K562 (cell line): ENCODE results near the gene SHF. TPM values are rescaled to one million over a fixed set of nuclear protein-coding genes. Genes with fewer than 3 reads are reported as not detected.

Experiments
- ATAC-seq: fragments of 200-7000 bp; cut with Tn5 transposase; 3 replicates; pipeline ENCODE4 v1.9.1; 2020; ENCODE audit warnings: moderate library complexity
- BruUV-seq: library from RNA; stranded (reverse); fragments of 400-500 nt; replicated peaks from 2 replicates; lab custom pipeline; 2021; lab: Mats Ljungman, UMichigan
- CTCF ChIA-PET: fragments of 300-600 bp; formaldehyde crosslinking; extraction: SDS; loops from one replicate; lab custom pipeline; 2021; ENCODE audit warnings: low intra/inter-chr PET ratio; lab: Yijun Ruan, JAX
- POLR2A ChIA-PET: fragments of 300-600, 350-650 bp; sonication (Branson Sonifier 250); formaldehyde crosslinking; extraction: SDS; loops from one replicate; lab custom pipeline; 2021; ENCODE audit warnings: antibody characterized with exemption, inconsistent platforms; lab: Yijun Ruan, JAX
- DNase-seq, 4 experiments: peaks; one replicate each; pipeline versions ENCODE4 v3.0.0 to v3.0.0-alpha.2; 2011 to 2018; ENCODE audit warnings: low spot score in 3 of 4, mixed read lengths in 3 of 4; ENCODE audit errors: extremely low read depth in 1 of 4
- FAIRE-seq: peaks from 2 replicates; lab custom pipeline; 2011; peaks lifted over from hg19 to GRCh38; lab: Jason Lieb, UNC
- H2AFZ ChIP-seq: 2 replicates; pipeline ENCODE4 v1.6.0; 2011; ENCODE audit warnings: low read depth, low read length, control low read depth, inconsistent platforms
- H3K27ac ChIP-seq: fragments of 200-600 bp; 3 replicates; pipeline ENCODE4 v1.8.0; 2011; ENCODE audit warnings: low read depth, mild to moderate bottlenecking, control low read depth, inconsistent platforms, low read length, moderate library complexity, mixed read lengths; ENCODE audit errors: extremely low read depth
- H3K27me3 ChIP-seq, 2 experiments: fragments of 300-600 bp in 1 of 2; 2 replicates in 1 of 2; 3 replicates in 1 of 2; pipeline versions ENCODE4 v1.6.0 to v1.8.0; 2011; ENCODE audit warnings: inconsistent platforms in 2 of 2, low read length in 2 of 2, mild to moderate bottlenecking in 1 of 2, mixed read lengths in 1 of 2, moderate library complexity in 1 of 2; ENCODE audit not compliant: control insufficient read depth in 2 of 2, insufficient read depth in 2 of 2
- H3K36me3 ChIP-seq: fragments of 300-600 bp; 3 replicates; pipeline ENCODE4 v1.8.0; 2011; ENCODE audit warnings: mild to moderate bottlenecking, low read length, inconsistent platforms; ENCODE audit not compliant: control insufficient read depth, insufficient read depth
- H3K4me1 ChIP-seq, 2 experiments: fragments of 200-600 bp in 1 of 2; replicated peaks in 1 of 2; 2 replicates in 1 of 2; 3 replicates in 1 of 2; pipeline versions ENCODE4 v1.5.1 to v1.8.0; 2011; ENCODE audit warnings: inconsistent platforms in 2 of 2, low read length in 2 of 2, mild to moderate bottlenecking in 1 of 2, mixed read lengths in 1 of 2, moderate library complexity in 1 of 2; ENCODE audit not compliant: control insufficient read depth in 2 of 2, insufficient read depth in 2 of 2
- H3K4me2 ChIP-seq: 2 replicates; pipeline ENCODE4 v1.6.1; 2011; ENCODE audit warnings: low read length, control low read depth, inconsistent platforms, mixed read lengths; ENCODE audit not compliant: insufficient read depth
- H3K4me3 ChIP-seq: fragments of 200-600 bp; sonication (generic), shearing (Covaris generic); 2 replicates; pipeline ENCODE4 v1.5.1; 2016; ENCODE audit warnings: control low read depth, inconsistent platforms
- H3K79me2 ChIP-seq: fragments of 200-600 bp; 3 replicates; pipeline ENCODE4 v1.8.0; 2011; ENCODE audit warnings: low read length, inconsistent platforms; ENCODE audit not compliant: control insufficient read depth, insufficient read depth
- H3K9ac ChIP-seq, 2 experiments: 2 replicates each; pipeline versions ENCODE4 v1.6.0 to v1.6.1; 2011; ENCODE audit warnings: low read depth in 2 of 2, low read length in 2 of 2, control low read depth in 1 of 2, inconsistent platforms in 1 of 2, mild to moderate bottlenecking in 1 of 2, mixed read lengths in 1 of 2; ENCODE audit not compliant: insufficient read depth in 1 of 2
- H3K9me1 ChIP-seq: one replicate; pipeline ENCODE4 v1.6.0; 2011; ENCODE audit warnings: inconsistent platforms, mild to moderate bottlenecking, low read length, moderate library complexity; ENCODE audit not compliant: control insufficient read depth, insufficient read depth
- H3K9me3 ChIP-seq: replicated peaks from 2 replicates; pipeline ENCODE4 v1.5.1; 2011; ENCODE audit warnings: low read depth, low read length, inconsistent platforms; ENCODE audit not compliant: control insufficient read depth, insufficient read depth
- H4K20me1 ChIP-seq: replicated peaks from 2 replicates; pipeline ENCODE4 v1.6.1; 2011; ENCODE audit warnings: low read length, inconsistent platforms, mixed read lengths; ENCODE audit not compliant: control insufficient read depth, insufficient read depth
- GATA2 ChIP-seq: sonication (generic); formaldehyde crosslinking; IDR thresholded peaks from 2 replicates; pipeline ENCODE4 v1.4.0; 2020; ENCODE audit warnings: mild to moderate bottlenecking, missing genetic modification reagents
- HIVEP1 ChIP-seq: fragments of 250-450 bp; sonication (Bioruptor Pico); IDR thresholded peaks from 2 replicates; pipeline ENCODE4 v1.4.0; 2020; ENCODE audit warnings: mild to moderate bottlenecking
- TRIM28 ChIP-seq: fragments of 450-650 bp; IDR thresholded peaks from 2 replicates; pipeline ENCODE4 v1.6.1; 2017
- ZNF445 ChIP-seq: fragments of 250-450 bp; sonication (Bioruptor Pico); IDR thresholded peaks from 2 replicates; pipeline ENCODE4 v1.4.0; 2020; ENCODE audit warnings: low read depth, mild to moderate bottlenecking, moderate library complexity
- WGBS: fragments of 100-300 bp; shearing (Covaris generic); methylation state at CpG from one replicate; pipeline ENCODE4 v1.1.6; 2016; ENCODE audit warnings: low coverage, mixed read lengths; ENCODE audit not compliant: insufficient coverage; ENCODE audit errors: missing lambda C conversion rate; 5-methylcytosine and 5-hydroxymethylcytosine counted together
- in situ Hi-C: fragments of 300-500 bp; cut with MboI; formaldehyde crosslinking; loops from 4 replicates; pipeline ENCODE4 v1.15.0; 2018; ENCODE audit warnings: inconsistent platforms, mixed read lengths
- intact Hi-C: fragments of 100-400 bp; cut with micrococcal nuclease; formaldehyde crosslinking; loops from 2 replicates; pipeline ENCODE4 v1.14.2; 2022
- polyA plus RNA-seq, 8 experiments: library from polyadenylated mRNA; depleted of rRNA in 4 of 8; stranded (reverse) in 5 of 8; unstranded in 3 of 8; fragments of >200 nt; fragmentation: Nextera tagmentation in 2 of 8; fragmentation: Illumina TruSeq in 1 of 8; extraction: Ambion mirVana in 2 of 8; extraction: Trizol in 1 of 8; gene quantifications; 2 replicates each; pipeline versions ENCODE4 v1.2.1 to v1.2.3, GENCODE V29; 2011 to 2014; ENCODE audit warnings: inconsistent platforms in 1 of 8, missing spikeins in 1 of 8
- total RNA-seq, 7 experiments: library from RNA; depleted of rRNA in 6 of 7; stranded (reverse); fragments of >200 nt in 6 of 7; fragmentation: Illumina TruSeq in 2 of 7; extraction: Trizol in 2 of 7; gene quantifications; 2 replicates each; pipeline versions ENCODE4 v1.2.1 to v1.2.3, GENCODE V29; 2011 to 2021; ENCODE audit warnings: low replicate concordance in 1 of 7
- TF ChIP-seq, protein P1 (sequence below): fragments of 250-450 bp; sonication (Bioruptor Pico); IDR thresholded peaks from 2 replicates; pipeline ENCODE4 v1.4.0; 2020; ENCODE audit warnings: mild to moderate bottlenecking

SHF gene
- total and polyA plus RNA-seq, 9 of the 15 experiments (the other 6 are each of a cell fraction or from before 2014, with no cell fraction given), result 0.51 to 2.2 (median 0.85) TPM; not detected in 2

DNA sequence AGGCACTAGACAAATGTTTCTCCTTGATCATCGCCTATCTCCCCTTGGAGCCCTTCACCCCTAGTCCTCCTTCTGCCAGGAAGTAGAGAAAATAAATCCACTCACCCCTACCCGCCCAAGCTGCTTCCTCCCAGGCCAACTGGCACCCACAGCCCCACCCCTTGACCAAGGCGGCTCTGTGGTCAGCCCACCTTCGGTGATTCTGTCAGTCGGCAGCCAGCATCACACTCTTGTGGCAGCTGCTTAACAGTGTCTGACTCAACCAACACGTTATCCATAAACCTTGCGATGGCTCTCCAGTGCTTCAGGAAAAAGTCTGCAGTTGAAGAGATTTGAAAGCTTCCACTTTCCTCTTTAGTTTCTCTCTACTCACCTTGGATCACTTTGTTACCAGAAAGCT lies 7.6 kb downstream of the SHF start:
- FAIRE-seq (no peak), ATAC-seq (no peak), DNase-seq (no peak)
- Histone ChIP-seq H3K4me3 (no peak overlapping the region), H3K79me2 (no peaks in the 10 kb centered on the region), H3K27ac (no peak overlapping the region), H2AFZ (no peak overlapping the region), H3K9me3 (no peaks in the 10 kb centered on the region), H3K9ac (no peak overlapping the region), H3K36me3 (no peaks in the 10 kb centered on the region), H3K4me1 (peaks cover 9 to 11% of the 10 kb centered on the region in 2 experiments; a peak in 3 of 5 replicates), H4K20me1 (no peaks in the 10 kb centered on the region), H3K9me1 (no peaks in the 10 kb centered on the region), H3K4me2 (no peak overlapping the region), H3K27me3 (no peaks in the 10 kb centered on the region)
- TF ChIP-seq ZNF445 (CRISPR knock-in tag) (no peak), HIVEP1 (CRISPR knock-in tag) (no peak), GATA2 (no peak), TRIM28 (no peak)
- TF ChIP-seq, protein P1, sequence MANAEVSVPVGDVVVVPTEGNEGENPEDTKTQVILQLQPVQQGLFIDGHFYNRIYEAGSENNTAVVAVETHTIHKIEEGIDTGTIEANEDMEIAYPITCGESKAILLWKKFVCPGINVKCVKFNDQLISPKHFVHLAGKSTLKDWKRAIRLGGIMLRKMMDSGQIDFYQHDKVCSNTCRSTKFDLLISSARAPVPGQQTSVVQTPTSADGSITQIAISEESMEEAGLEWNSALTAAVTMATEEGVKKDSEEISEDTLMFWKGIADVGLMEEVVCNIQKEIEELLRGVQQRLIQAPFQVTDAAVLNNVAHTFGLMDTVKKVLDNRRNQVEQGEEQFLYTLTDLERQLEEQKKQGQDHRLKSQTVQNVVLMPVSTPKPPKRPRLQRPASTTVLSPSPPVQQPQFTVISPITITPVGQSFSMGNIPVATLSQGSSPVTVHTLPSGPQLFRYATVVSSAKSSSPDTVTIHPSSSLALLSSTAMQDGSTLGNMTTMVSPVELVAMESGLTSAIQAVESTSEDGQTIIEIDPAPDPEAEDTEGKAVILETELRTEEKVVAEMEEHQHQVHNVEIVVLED (CRISPR knock-in tag), result no peak
- intact Hi-C loops, result no loop called here
- 24% methylated on average over 7 of the region's 7 CpGs for WGBS
- in situ Hi-C loops, result loop anchor here (25.0 kb wide), 1 partner anchor 432 kb away; no protein-coding TSS in a partner anchor
- ChIA-PET POLR2A (interaction anchor here (1.5 to 1.9 kb wide), 2 partner anchors 10 to 11 kb away, joined by 8 to 12 read pairs; no protein-coding TSS in a partner anchor), CTCF (no interaction called here)
- no TSS peak for BruUV-seq
